Measurements from ENCODE around the gene PRELP.

Gene PRELP

GRCh38 chr1:203527013-203527412 is 51.4 kb downstream of the PRELP start:
- DNase-seq = no peak

- DNase-seq = no peak
Measured at GRCh38 chr1:203528063-203528462, 52.5 kb downstream of the PRELP start.

GRCh38 chr1:203528976-203529835 is 53.6 kb downstream of the PRELP start:
- DNase-seq = no peak

GRCh38 chr1:203531063-203531462 is 55.5 kb downstream of the PRELP start:
- no peak for DNase-seq

GRCh38 chr1:203534012-203534411 is 58.4 kb downstream of the PRELP start:
- no peak for DNase-seq

- DNase-seq = no peak
Measured at GRCh38 chr1:203534526-203534925, 58.9 kb downstream of the PRELP start.

- no peak for DNase-seq
Measured at GRCh38 chr1:203536575-203536974, 61.0 kb downstream of the PRELP start.

GRCh38 chr1:203536980-203537455 is 61.4 kb downstream of the PRELP start:
- no peak for DNase-seq

GRCh38 chr1:203537806-203538464 is 62.3 kb downstream of the PRELP start:
- no peak for DNase-seq

- DNase-seq = no peak
Measured at GRCh38 chr1:203538726-203539125, 63.1 kb downstream of the PRELP start.

- DNase-seq = peak; percentile 3
Measured at GRCh38 chr1:203539831-203540546, 64.4 kb downstream of the PRELP start.

Measured in NCI-H510A treated with DMSO at 0.1 percent for 48 hours (cell line).